HG02678 (cell line): ENCODE measurements around the gene ST3GAL5.
A peak's percentile ranks its signal among the peaks of the same experiment; 100 is the strongest.
"Not testable (repeated sequence)": the region's sequence is repeated elsewhere in the genome, so short reads cannot be mapped to it uniquely, and the experiment has no call there.

ENCODE experiments used
- ATAC-seq: cut with Tn5 transposase; IDR thresholded peaks from one replicate; pipeline ENCODE4 v1.9.1; 2021; ENCODE audit warnings: mild to moderate bottlenecking, moderate library complexity; ENCODE audit not compliant: unreplicated experiment

ST3GAL5 gene

GRCh38 chr2:85888684-85889626, at the start of gene ST3GAL5:
TSS of gene ST3GAL5 (minus strand) at chr2:85888990. CDS start at chr2:85888905, 85 bp downstream.
- ATAC-seq, result peak; percentile 87

- no peak for ATAC-seq
Observed at GRCh38 chr2:85938456-85938855, 49.7 kb upstream of the ST3GAL5 start.

- ATAC-seq, result no peak
Observed at GRCh38 chr2:85937069-85937439, 48.3 kb upstream of the ST3GAL5 start.

- ATAC-seq, result no peak
Observed at GRCh38 chr2:85936421-85937068, 47.8 kb upstream of the ST3GAL5 start.

- ATAC-seq, result no peak
Observed at GRCh38 chr2:85935746-85936208, 47.0 kb upstream of the ST3GAL5 start.

- no peak for ATAC-seq
Observed at GRCh38 chr2:85935170-85935745, 46.5 kb upstream of the ST3GAL5 start.

GRCh38 chr2:85933753-85934594, 45.2 kb upstream of the ST3GAL5 start:
- no peak for ATAC-seq

- ATAC-seq, result not testable (repeated sequence)
Observed at GRCh38 chr2:85931151-85931550, 42.4 kb upstream of the ST3GAL5 start.

GRCh38 chr2:85930129-85931124, 41.6 kb upstream of the ST3GAL5 start:
- no peak for ATAC-seq

- ATAC-seq, result no peak
Observed at GRCh38 chr2:85929096-85930050, 40.6 kb upstream of the ST3GAL5 start.

- no peak for ATAC-seq
Observed at GRCh38 chr2:85926931-85927661, 38.3 kb upstream of the ST3GAL5 start.

- ATAC-seq, result no peak
Observed at GRCh38 chr2:85926526-85926925, 37.7 kb upstream of the ST3GAL5 start.

- no peak for ATAC-seq
Observed at GRCh38 chr2:85925216-85925671, 36.5 kb upstream of the ST3GAL5 start.

GRCh38 chr2:85924522-85924921, 35.7 kb upstream of the ST3GAL5 start:
- ATAC-seq, result no peak

GRCh38 chr2:85922199-85922598, 33.4 kb upstream of the ST3GAL5 start:
- ATAC-seq, result no peak

GRCh38 chr2:85921659-85922058, 32.9 kb upstream of the ST3GAL5 start:
- no peak for ATAC-seq

- ATAC-seq, result no peak
Observed at GRCh38 chr2:85920810-85921545, 32.2 kb upstream of the ST3GAL5 start.
